Measurements from ENCODE around the gene CYSRT1. TPM values are rescaled to one million over a fixed set of nuclear protein-coding genes. Genes with fewer than 3 reads are reported as not detected.
A peak's percentile ranks its signal among the peaks of the same experiment; 100 is the strongest.
"Not testable (repeated sequence)": the region's sequence is repeated elsewhere in the genome, so short reads cannot be mapped to it uniquely, and the experiment has no call there.

The CYSRT1 gene
- total RNA-seq, 1 experiment from 2014 or later = 1.4 TPM

DNA sequence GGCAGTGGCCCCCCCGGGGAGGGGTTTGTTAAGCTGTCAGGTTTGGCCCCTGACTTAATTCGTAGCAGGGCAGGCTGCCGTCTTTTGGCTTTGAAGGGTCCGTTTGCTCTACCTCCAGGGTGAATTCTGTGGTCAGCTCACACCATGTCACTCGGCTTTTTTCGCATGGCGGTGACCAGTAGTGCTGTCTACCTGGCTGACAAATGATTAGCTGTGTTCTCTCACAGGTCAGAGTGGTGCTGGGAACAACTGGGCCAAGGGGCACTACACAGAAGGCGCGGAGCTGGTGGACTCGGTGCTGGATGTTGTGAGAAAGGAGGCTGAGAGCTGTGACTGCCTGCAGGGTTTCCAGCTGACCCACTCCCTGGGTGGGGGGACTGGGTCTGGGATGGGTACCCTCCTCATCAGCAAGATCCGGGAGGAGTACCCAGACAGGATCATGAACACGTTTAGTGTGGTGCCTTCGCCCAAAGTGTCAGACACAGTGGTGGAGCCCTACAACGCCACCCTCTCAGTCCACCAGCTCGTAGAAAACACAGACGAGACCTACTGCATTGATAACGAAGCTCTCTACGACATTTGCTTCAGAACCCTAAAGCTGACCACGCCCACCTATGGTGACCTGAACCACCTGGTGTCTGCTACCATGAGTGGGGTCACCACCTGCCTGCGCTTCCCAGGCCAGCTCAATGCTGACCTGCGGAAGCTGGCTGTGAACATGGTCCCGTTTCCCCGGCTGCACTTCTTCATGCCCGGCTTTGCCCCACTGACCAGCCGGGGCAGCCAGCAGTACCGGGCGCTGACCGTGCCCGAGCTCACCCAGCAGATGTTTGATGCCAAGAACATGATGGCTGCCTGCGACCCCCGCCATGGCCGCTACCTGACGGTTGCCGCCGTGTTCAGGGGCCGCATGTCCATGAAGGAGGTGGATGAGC, 17.6 kb downstream of the CYSRT1 start:
- BruUV-seq (replicated peaks) = no TSS peak
- H3K36me3 Mint-ChIP-seq (ENCODE audit: insufficient read depth, unreplicated experiment) = peaks cover 45% of the 10 kb centered on the region
- no peak for DNase-seq (ENCODE audit: unreplicated experiment)
- peak overlapping the region; percentile 94 for H3K27ac Mint-ChIP-seq (ENCODE audit: low read depth, unreplicated experiment)
- no peaks in the 10 kb centered on the region for H3K27me3 Mint-ChIP-seq (ENCODE audit: insufficient read depth, unreplicated experiment)
- peaks cover 15% of the 10 kb centered on the region for H3K4me1 Mint-ChIP-seq (ENCODE audit: insufficient read depth, unreplicated experiment)
- POLR2A ChIA-PET = interaction anchor here (0.6 to 8.6 kb wide), 10 partner anchors 12 to 240 kb away, joined by 3 to 118 read pairs (median 3); partner anchors contain the start of genes ANAPC2, NELFB, SSNA1 and TPRN
- CTCF ChIA-PET = interaction anchor here (0.5 to 1.4 kb wide), 7 partner anchors 12 to 283 kb away, joined by 3 to 5 read pairs (median 3); partner anchors contain the start of gene RNF224
- intact Hi-C loops (cut with micrococcal nuclease) = no loop called here
- TF ChIP-seq, protein P1, sequence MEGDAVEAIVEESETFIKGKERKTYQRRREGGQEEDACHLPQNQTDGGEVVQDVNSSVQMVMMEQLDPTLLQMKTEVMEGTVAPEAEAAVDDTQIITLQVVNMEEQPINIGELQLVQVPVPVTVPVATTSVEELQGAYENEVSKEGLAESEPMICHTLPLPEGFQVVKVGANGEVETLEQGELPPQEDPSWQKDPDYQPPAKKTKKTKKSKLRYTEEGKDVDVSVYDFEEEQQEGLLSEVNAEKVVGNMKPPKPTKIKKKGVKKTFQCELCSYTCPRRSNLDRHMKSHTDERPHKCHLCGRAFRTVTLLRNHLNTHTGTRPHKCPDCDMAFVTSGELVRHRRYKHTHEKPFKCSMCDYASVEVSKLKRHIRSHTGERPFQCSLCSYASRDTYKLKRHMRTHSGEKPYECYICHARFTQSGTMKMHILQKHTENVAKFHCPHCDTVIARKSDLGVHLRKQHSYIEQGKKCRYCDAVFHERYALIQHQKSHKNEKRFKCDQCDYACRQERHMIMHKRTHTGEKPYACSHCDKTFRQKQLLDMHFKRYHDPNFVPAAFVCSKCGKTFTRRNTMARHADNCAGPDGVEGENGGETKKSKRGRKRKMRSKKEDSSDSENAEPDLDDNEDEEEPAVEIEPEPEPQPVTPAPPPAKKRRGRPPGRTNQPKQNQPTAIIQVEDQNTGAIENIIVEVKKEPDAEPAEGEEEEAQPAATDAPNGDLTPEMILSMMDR (IDR thresholded peaks at IDR 0.05; ENCODE audit: unreplicated experiment) = no peak
- H3K4me3 Mint-ChIP-seq (ENCODE audit: unreplicated experiment) = peak overlapping the region; percentile 80
- H3K9me3 Mint-ChIP-seq (ENCODE audit: unreplicated experiment) = no peaks in the 10 kb centered on the region

DNA sequence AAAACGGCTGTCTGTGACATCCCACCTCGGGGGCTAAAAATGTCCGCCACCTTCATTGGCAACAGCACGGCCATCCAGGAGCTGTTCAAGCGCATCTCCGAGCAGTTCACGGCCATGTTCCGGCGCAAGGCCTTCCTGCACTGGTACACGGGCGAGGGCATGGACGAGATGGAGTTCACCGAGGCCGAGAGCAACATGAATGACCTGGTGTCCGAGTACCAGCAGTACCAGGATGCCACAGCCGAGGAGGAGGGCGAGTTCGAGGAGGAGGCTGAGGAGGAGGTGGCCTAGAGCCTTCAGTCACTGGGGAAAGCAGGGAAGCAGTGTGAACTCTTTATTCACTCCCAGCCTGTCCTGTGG, 18.3 kb downstream of the CYSRT1 start:
- BruUV-seq (replicated peaks); H3K9me3 Mint-ChIP-seq (ENCODE audit: unreplicated experiment); intact Hi-C loops (cut with micrococcal nuclease); DNase-seq (ENCODE audit: unreplicated experiment); H3K27me3 Mint-ChIP-seq (ENCODE audit: insufficient read depth, unreplicated experiment): not testable (repeated sequence)
- H3K36me3 Mint-ChIP-seq (ENCODE audit: insufficient read depth, unreplicated experiment) = peaks cover 45% of the 10 kb centered on the region
- CTCF ChIA-PET = interaction anchor here (0.9 to 1.4 kb wide), 2 partner anchors 16 to 24 kb away, joined by 3 to 5 read pairs; partner anchors contain the start of gene RNF224
- POLR2A ChIA-PET = interaction anchor here (1.2 to 8.6 kb wide), 3 partner anchors 12 to 239 kb away, joined by 4 to 118 read pairs (median 5); partner anchors contain the start of gene NELFB
- peak overlapping the region; percentile 23 for H3K27ac Mint-ChIP-seq (ENCODE audit: low read depth, unreplicated experiment)
- H3K4me3 Mint-ChIP-seq (ENCODE audit: unreplicated experiment) = peak overlapping the region; percentile 80
- peaks cover 15% of the 10 kb centered on the region for H3K4me1 Mint-ChIP-seq (ENCODE audit: insufficient read depth, unreplicated experiment)

DNA sequence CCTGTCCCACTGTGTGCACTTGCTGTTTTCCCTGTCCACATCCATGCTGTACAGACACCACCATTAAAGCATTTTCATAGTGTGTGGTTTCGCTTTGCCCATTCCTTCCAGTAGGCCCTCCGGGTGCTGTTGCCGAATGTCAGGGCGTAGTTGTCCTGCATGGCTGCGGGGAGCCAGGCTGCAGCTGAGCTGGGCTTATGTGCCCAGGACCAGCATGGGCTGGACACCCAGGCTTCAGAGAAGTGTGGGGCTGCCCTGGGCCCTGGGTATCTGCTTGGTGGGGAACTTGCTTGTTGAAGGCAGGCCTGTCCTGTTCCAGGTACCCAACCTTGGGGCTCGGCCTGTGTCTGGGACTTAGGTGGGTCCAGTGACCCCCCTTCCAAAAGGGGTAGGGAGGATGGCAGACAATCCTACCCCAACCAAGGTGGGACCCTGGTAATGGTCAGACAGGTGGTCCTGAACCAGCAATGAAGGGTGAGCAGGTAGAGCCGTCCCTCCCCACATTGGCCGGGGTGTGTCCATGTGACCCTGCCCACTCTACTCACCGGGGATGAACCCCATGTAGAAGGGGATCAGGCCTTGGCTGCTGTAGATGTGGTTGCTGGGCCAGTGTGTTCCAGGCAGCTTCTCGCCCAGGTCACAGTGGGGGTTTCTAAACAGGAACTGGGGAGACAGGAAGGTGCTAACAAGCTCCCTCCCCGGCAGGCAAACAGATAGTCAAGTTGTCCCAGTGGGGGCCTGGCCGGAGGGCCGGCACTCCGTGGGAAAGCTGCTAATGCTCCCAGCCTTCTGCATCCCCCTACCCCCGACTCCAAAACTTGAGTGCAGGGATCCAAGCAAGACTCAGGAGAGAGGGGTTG, 18.9 kb downstream of the CYSRT1 start:
- no peaks in the 10 kb centered on the region for H3K9me3 Mint-ChIP-seq (ENCODE audit: unreplicated experiment)
- intact Hi-C loops (cut with micrococcal nuclease) = no loop called here
- peaks cover 45% of the 10 kb centered on the region for H3K36me3 Mint-ChIP-seq (ENCODE audit: insufficient read depth, unreplicated experiment)
- ChIA-PET CTCF (interaction anchor here (0.6 to 1.3 kb wide), 3 partner anchors 10 to 179 kb away, joined by 3 to 11 read pairs (median 4); partner anchors contain the start of gene NELFB), POLR2A (interaction anchor here (0.6 to 8.6 kb wide), 2 partner anchors 11 to 200 kb away, joined by 3 to 118 read pairs; partner anchors contain the start of gene NELFB)
- H3K27ac Mint-ChIP-seq (ENCODE audit: low read depth, unreplicated experiment) = peak overlapping the region; percentile 23
- no TSS peak for BruUV-seq (replicated peaks)
- no peaks in the 10 kb centered on the region for H3K27me3 Mint-ChIP-seq (ENCODE audit: insufficient read depth, unreplicated experiment)
- H3K4me1 Mint-ChIP-seq (ENCODE audit: insufficient read depth, unreplicated experiment) = peaks cover 15% of the 10 kb centered on the region
- TF ChIP-seq, protein P1 (IDR thresholded peaks at IDR 0.05; ENCODE audit: unreplicated experiment) = no peak
- DNase-seq (ENCODE audit: unreplicated experiment) = peak; percentile 38
- peak overlapping the region; percentile 80 for H3K4me3 Mint-ChIP-seq (ENCODE audit: unreplicated experiment)

All from MCF 10A (cell line).